GM10248 (cell line): Measurements from ENCODE around the gene DNAJB4.

Experiments
- CTCF ChIA-PET: fragments of 300-600 bp; sonication (Branson Sonifier 250); formaldehyde crosslinking; extraction: SDS; loops from one replicate; lab custom pipeline; 2021; ENCODE audit warnings: antibody characterized with exemption; lab: Yijun Ruan, JAX
- POLR2A ChIA-PET: fragments of 350-650 bp; sonication (Branson Sonifier 250); formaldehyde crosslinking; extraction: SDS; loops from one replicate; lab custom pipeline; 2020; ENCODE audit warnings: antibody characterized with exemption; lab: Yijun Ruan, JAX
- DNase-seq: peaks from one replicate; pipeline ENCODE4 v3.0.0; 2012; ENCODE audit errors: extremely low spot score
- TF ChIP-seq, protein P1 (sequence below): IDR thresholded peaks from 2 replicates; pipeline ENCODE4 v1.5.1; 2012; ENCODE audit warnings: mild to moderate bottlenecking, low read depth; ENCODE audit errors: extremely low read depth, missing control alignments, control extremely low read depth

DNAJB4 gene

DNA sequence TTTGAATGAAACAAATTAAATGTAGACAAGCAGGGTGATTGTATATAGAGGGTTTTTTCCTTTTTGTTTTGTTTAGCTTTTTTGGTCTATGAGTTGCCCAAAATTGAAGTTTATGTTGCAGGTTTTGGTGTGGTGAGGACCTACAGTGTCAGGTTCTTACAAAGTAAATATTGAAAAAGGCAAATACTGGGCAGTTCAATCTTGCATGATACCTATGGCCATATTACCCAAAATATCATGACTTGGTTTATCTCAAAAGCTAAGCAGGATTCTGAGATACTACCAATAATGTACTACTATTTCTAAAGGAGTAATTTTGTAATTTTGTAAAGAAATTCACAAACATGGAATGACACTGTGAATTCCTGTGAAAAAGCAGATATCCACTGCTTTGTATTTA is 1.8 kb downstream of the DNAJB4 start:
- TF ChIP-seq, protein P1, sequence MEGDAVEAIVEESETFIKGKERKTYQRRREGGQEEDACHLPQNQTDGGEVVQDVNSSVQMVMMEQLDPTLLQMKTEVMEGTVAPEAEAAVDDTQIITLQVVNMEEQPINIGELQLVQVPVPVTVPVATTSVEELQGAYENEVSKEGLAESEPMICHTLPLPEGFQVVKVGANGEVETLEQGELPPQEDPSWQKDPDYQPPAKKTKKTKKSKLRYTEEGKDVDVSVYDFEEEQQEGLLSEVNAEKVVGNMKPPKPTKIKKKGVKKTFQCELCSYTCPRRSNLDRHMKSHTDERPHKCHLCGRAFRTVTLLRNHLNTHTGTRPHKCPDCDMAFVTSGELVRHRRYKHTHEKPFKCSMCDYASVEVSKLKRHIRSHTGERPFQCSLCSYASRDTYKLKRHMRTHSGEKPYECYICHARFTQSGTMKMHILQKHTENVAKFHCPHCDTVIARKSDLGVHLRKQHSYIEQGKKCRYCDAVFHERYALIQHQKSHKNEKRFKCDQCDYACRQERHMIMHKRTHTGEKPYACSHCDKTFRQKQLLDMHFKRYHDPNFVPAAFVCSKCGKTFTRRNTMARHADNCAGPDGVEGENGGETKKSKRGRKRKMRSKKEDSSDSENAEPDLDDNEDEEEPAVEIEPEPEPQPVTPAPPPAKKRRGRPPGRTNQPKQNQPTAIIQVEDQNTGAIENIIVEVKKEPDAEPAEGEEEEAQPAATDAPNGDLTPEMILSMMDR = no peak
- CTCF ChIA-PET = interaction anchor here (2.0 to 14.3 kb wide), 2 partner anchors 8 to 28 kb away, joined by 7 to 117 read pairs; partner anchors contain the start of gene FUBP1
- no peak for DNase-seq
- POLR2A ChIA-PET = interaction anchor here (6.1 kb wide), 1 partner anchor 27 kb away, joined by 146 read pairs; the partner anchor contains the start of gene FUBP1

DNA sequence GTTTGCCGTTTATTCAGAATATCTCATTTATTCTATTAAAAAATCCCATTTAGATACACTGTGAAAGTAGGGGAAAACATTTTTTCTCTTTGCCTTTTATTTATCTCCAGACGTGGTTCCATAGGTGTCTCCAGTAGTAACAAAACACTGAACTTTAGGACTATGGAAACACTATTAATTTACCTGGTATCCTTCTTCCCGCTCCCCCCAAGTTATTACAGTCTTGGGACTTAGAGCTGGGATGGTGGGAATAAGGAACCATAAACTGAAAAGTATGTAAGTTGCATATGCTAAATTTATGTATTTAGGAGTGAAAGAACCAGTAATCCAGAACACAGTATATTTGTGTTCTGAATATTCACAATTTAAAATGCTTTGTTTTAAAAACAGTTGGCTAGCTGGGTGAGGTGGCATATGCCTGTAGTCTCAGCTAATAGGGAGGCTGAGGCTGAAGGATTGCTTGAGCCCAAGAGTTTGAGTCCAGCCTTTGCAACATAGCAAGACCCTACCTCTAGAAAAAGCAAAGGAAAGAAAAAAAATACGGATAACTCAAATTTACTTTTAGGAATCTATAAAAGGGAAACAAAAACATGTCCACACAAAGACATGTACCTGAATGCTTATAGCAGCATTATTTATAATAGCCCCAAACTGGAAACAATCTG is 3.1 kb downstream of the DNAJB4 start:
- TF ChIP-seq, protein P1 = no peak
- ChIA-PET POLR2A (no interaction called here), CTCF (interaction anchor here (1.0 kb wide), 1 partner anchor 106 kb away, joined by 3 read pairs; no protein-coding TSS in a partner anchor)

DNA sequence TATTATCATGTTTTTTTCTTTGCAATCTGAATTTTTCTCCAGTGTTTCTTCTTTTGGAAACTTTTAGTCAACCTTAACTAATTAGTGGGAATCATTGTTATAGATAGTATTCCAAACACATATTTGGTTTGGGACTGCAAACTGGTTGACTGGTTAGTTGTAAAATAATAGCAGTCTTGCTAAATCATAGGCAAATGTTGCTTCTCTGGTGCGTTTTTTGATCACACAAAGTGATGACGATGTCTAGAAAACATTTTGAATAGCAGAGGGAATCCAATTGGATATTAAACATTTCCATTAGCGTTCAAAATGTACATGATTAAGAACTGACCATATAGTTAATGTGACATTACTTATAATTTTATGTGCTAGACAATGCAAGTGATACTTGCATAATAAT is 4.5 kb downstream of the DNAJB4 start:
- no peak for DNase-seq
- CTCF ChIA-PET = no interaction called here
- POLR2A ChIA-PET = interaction anchor here (0.9 kb wide), 1 partner anchor 31 kb away, joined by 3 read pairs; the partner anchor contains the start of gene FUBP1
- TF ChIP-seq, protein P1 = no peak

More for the DNA sequence above, 3.1 kb downstream of the DNAJB4 start:
- DNase-seq = no peak

DNA sequence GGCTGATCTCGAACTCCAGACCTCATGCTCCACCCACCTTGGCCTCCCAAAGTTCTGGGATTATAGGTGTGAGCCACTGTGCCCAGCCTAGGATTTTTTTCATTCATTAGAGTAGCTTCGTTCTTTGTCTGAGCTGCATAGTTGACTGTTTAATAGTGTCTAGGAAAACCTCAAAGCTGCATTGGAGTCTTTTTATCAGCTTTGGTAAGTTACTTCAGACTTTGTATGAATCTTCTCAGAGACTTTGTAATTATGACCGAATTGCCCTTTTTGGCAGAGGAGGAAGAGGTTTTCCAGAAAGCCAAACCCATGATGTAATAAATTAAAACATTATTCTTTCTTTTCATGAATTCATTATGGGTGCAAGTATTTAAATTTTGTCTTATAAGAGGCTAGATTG is 5.1 kb downstream of the DNAJB4 start:
- CTCF ChIA-PET = no interaction called here
- TF ChIP-seq, protein P1 = no peak
- POLR2A ChIA-PET = interaction anchor here (0.9 kb wide), 1 partner anchor 31 kb away, joined by 3 read pairs; the partner anchor contains the start of gene FUBP1

DNA sequence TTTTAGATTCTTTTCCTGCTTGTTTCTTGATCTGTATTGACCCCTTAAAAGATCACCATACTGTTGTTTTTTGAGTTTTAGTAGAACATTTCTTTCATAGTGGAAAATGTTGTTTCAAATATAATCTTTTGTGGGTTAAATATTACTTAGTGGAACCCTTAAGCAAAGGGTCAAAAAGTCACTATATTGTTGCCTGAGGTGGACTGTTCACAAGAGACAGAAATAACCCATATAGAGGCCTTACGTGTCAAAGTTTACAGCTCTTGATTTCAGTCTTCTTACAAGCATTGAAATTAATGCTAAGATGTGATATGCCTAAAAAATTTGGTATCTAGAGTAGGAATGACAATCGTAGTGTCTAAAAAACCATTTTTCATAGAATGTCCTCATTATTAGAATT is 6.3 kb downstream of the DNAJB4 start:
- TF ChIP-seq, protein P1 = no peak
- DNase-seq = no peak
- POLR2A ChIA-PET = interaction anchor here (0.7 kb wide), 1 partner anchor 32 kb away, joined by 4 read pairs; the partner anchor contains the start of gene FUBP1
- CTCF ChIA-PET = no interaction called here

More for the DNA sequence above, 5.1 kb downstream of the DNAJB4 start:
- no peak for DNase-seq

DNA sequence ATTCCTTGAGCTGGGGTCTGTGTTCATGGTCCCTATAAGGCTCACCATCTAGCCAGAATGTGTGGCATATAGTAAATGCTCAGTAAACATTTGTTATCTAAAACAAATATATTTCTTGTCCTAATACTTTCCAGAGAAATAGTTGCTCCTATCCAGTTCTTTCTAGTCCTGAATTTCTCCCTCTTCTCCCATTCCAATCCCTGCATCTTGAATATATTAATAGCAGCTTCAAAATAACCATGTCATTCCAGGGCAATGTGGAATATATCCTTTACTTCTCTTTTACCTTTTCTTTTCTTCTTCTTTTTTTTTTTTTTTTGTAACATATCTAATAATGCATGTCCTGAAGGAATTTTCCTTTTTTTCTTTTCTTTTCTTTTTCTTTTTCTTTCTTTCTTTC is 10.4 kb downstream of the DNAJB4 start:
- no peak for DNase-seq
- POLR2A ChIA-PET = interaction anchor here (1.8 kb wide), 1 partner anchor 10 kb away, joined by 21 read pairs; the partner anchor contains the start of gene DNAJB4
- TF ChIP-seq, protein P1 = no peak
- CTCF ChIA-PET = interaction anchor here (1.4 kb wide), 1 partner anchor 10 kb away, joined by 7 read pairs; the partner anchor contains the start of gene DNAJB4
